NT2/D1 (cell line): ENCODE data around the gene LSAMP.

Source experiments
- YY1 ChIP-seq: IDR thresholded peaks from 2 replicates; pipeline ENCODE4 v1.6.1; 2011; ENCODE audit not compliant: insufficient read length, insufficient read depth
- ZNF274 ChIP-seq: IDR thresholded peaks from 2 replicates; pipeline ENCODE4 v1.6.1; 2011; ENCODE audit warnings: mild to moderate bottlenecking, low read depth, low read length

GRCh38 chr3:116314476-116314875, 130.8 kb downstream of the LSAMP start:
- TF ChIP-seq YY1 (no peak), ZNF274 (no peak)
